WTC11 (cell line): ENCODE measurements around the gene NEB. TPM values are rescaled to one million over a fixed set of nuclear protein-coding genes. Genes with fewer than 3 reads are reported as not detected.

ENCODE experiments used
- ATAC-seq: fragments of 200-7000 bp; cut with Tn5 transposase; 2 replicates; pipeline ENCODE4 v1.10.0; 2021; ENCODE audit warnings: mild to moderate bottlenecking, moderate library complexity
- CTCF ChIA-PET: fragments of 300-600 bp; sonication (Branson Sonifier 250); formaldehyde crosslinking; loops from one replicate; lab custom pipeline; 2021; ENCODE audit warnings: antibody characterized with exemption; lab: Charles Lee
- POLR2A ChIA-PET: fragments of 350-600 bp; sonication (Branson Sonifier 250); formaldehyde crosslinking; loops from one replicate; lab custom pipeline; 2021; ENCODE audit warnings: antibody characterized with exemption; lab: Charles Lee
- DNase-seq: peaks from one replicate; pipeline ENCODE4 v3.0.0; 2021; ENCODE audit warnings: low spot score
- H3K27ac Mint-ChIP-seq: 2 replicates; pipeline ENCODE4 v1.8.0; 2021; ENCODE audit warnings: mixed read lengths
- H3K27me3 Mint-ChIP-seq: 2 replicates; pipeline ENCODE4 v1.8.0; 2021; ENCODE audit warnings: low read depth, mild to moderate bottlenecking, moderate library complexity, mixed read lengths
- H3K36me3 Mint-ChIP-seq: 2 replicates; pipeline ENCODE4 v1.8.0; 2021; ENCODE audit warnings: mixed read lengths
- H3K4me1 Mint-ChIP-seq: 2 replicates; pipeline ENCODE4 v1.8.0; 2022; ENCODE audit warnings: mixed read lengths
- H3K4me3 Mint-ChIP-seq: 2 replicates; pipeline ENCODE4 v1.8.0; 2021; ENCODE audit warnings: mild to moderate bottlenecking, moderate library complexity, mixed read lengths
- H3K9me3 Mint-ChIP-seq: 2 replicates; pipeline ENCODE4 v1.8.0; 2021; ENCODE audit warnings: mixed read lengths
- CBFB ChIP-seq: sonication (generic); formaldehyde crosslinking; IDR thresholded peaks from 2 replicates; pipeline ENCODE4 v1.8.1; 2022; ENCODE audit warnings: mild to moderate bottlenecking, low read depth, missing genetic modification reagents
- CREM ChIP-seq: sonication (generic); formaldehyde crosslinking; IDR thresholded peaks from 2 replicates; pipeline ENCODE4 v1.8.1; 2022; ENCODE audit warnings: mild to moderate bottlenecking, missing genetic modification reagents, moderate library complexity
- ETV6 ChIP-seq: sonication (generic); formaldehyde crosslinking; IDR thresholded peaks from 2 replicates; pipeline ENCODE4 v1.8.1; 2022; ENCODE audit warnings: mild to moderate bottlenecking, missing genetic modification reagents
- NFE2L1 ChIP-seq: sonication (generic); formaldehyde crosslinking; IDR thresholded peaks from 2 replicates; pipeline ENCODE4 v1.8.1; 2023; ENCODE audit warnings: missing genetic modification reagents
- RELA ChIP-seq: sonication (generic); formaldehyde crosslinking; IDR thresholded peaks from 2 replicates; pipeline ENCODE4 v1.8.1; 2022; ENCODE audit warnings: missing genetic modification reagents, mild to moderate bottlenecking, borderline replicate concordance
- RORB ChIP-seq: fragments of 250-450 bp; sonication (Bioruptor Pico); IDR thresholded peaks from 2 replicates; pipeline ENCODE4 v1.9.0; 2021; ENCODE audit warnings: mild to moderate bottlenecking
- SMAD4 ChIP-seq: sonication (generic); formaldehyde crosslinking; IDR thresholded peaks from 2 replicates; pipeline ENCODE4 v1.8.0; 2022; ENCODE audit warnings: mild to moderate bottlenecking, missing genetic modification reagents
- TCF7 ChIP-seq: sonication (generic); formaldehyde crosslinking; IDR thresholded peaks from 2 replicates; pipeline ENCODE4 v1.8.0; 2022; ENCODE audit warnings: mild to moderate bottlenecking, low read depth, missing genetic modification reagents, moderate library complexity
- ZBTB21 ChIP-seq: sonication (generic); formaldehyde crosslinking; IDR thresholded peaks from 2 replicates; pipeline ENCODE4 v1.8.1; 2023; ENCODE audit warnings: mild to moderate bottlenecking, missing genetic modification reagents, borderline replicate concordance
- ZNF396 ChIP-seq: fragments of 250-450 bp; sonication (Bioruptor Pico); IDR thresholded peaks from 2 replicates; pipeline ENCODE4 v1.8.0; 2021; ENCODE audit warnings: mild to moderate bottlenecking, moderate library complexity, borderline replicate concordance
- total RNA-seq: library from RNA; stranded (reverse); gene quantifications from 3 replicates; pipeline ENCODE4 v1.2.3, GENCODE V29; 2021
- TF ChIP-seq, protein P1 (sequence below): sonication (generic); formaldehyde crosslinking; IDR thresholded peaks from 2 replicates; pipeline ENCODE4 v1.8.0; 2022; ENCODE audit warnings: mild to moderate bottlenecking, missing genetic modification reagents
- TF ChIP-seq, protein P2 (sequence below): fragments of 250-450 bp; sonication (Bioruptor Pico); IDR thresholded peaks from 2 replicates; pipeline ENCODE4 v1.9.0; 2021; ENCODE audit warnings: moderate library complexity, mild to moderate bottlenecking, inconsistent platforms, borderline replicate concordance
- TF ChIP-seq, protein P3 (sequence below): sonication (generic); formaldehyde crosslinking; IDR thresholded peaks from 2 replicates; pipeline ENCODE4 v1.8.1; 2023; ENCODE audit warnings: mild to moderate bottlenecking, missing genetic modification reagents
- TF ChIP-seq, protein P4 (sequence below): sonication (generic); formaldehyde crosslinking; IDR thresholded peaks from 2 replicates; pipeline ENCODE4 v1.8.1; 2022; ENCODE audit warnings: mild to moderate bottlenecking, moderate library complexity, missing genetic modification reagents
- TF ChIP-seq, protein P5 (sequence below): sonication (generic); formaldehyde crosslinking; IDR thresholded peaks from 2 replicates; pipeline ENCODE4 v1.8.0; 2023; ENCODE audit warnings: mild to moderate bottlenecking, missing genetic modification reagents
- TF ChIP-seq, protein P6 (sequence below): fragments of 250-450 bp; sonication (Bioruptor Pico); IDR thresholded peaks from 2 replicates; pipeline ENCODE4 v1.9.0; 2021; ENCODE audit warnings: mild to moderate bottlenecking, borderline replicate concordance
- TF ChIP-seq, protein P7 (sequence below): fragments of 200-600 bp; IDR thresholded peaks from 2 replicates; pipeline ENCODE4 v1.8.0; 2022; ENCODE audit warnings: antibody characterized with exemption
- TF ChIP-seq, protein P8 (sequence below): sonication (generic); formaldehyde crosslinking; conservative IDR thresholded peaks from 2 replicates; pipeline ENCODE4 v1.8.1; 2022; ENCODE audit warnings: mild to moderate bottlenecking, missing genetic modification reagents
- TF ChIP-seq, protein P9 (sequence below): sonication (generic); formaldehyde crosslinking; IDR thresholded peaks from 2 replicates; pipeline ENCODE4 v1.8.0; 2022; ENCODE audit warnings: mild to moderate bottlenecking, missing genetic modification reagents

NEB gene
- total RNA-seq, 1 experiment from 2014 or later: 1.9 TPM

DNA sequence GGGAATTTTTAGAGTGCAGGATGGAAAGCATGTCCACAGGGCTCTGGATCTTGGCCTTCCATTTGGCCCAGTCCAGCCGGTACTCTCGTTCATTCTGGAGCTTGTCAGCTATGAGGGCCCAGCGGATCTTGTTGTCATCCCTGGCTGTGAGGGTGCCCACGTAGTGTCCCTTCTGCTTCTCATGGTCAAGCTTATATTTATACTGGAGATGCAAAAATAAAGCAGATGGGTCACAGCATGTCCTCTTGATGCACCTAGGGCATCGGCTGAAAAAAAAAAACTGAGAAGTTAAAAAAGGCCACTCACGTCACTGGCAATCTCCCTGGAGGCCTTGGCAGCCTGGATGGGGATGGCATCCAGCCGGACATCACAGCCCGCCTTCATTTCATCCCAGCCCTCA, 164.1 kb downstream of the NEB start:
- DNase-seq (no peak), ATAC-seq (no peak)
- ChIA-PET POLR2A (no interaction called here), CTCF (no interaction called here)
- Mint-ChIP-seq H3K4me3 (no peak overlapping the region), H3K4me1 (no peaks in the 10 kb centered on the region), H3K27me3 (no peaks in the 10 kb centered on the region), H3K27ac (no peak overlapping the region), H3K9me3 (no peaks in the 10 kb centered on the region), H3K36me3 (no peaks in the 10 kb centered on the region)
- no peak for TF ChIP-seq CBFB (CRISPR knock-in tag)

DNA sequence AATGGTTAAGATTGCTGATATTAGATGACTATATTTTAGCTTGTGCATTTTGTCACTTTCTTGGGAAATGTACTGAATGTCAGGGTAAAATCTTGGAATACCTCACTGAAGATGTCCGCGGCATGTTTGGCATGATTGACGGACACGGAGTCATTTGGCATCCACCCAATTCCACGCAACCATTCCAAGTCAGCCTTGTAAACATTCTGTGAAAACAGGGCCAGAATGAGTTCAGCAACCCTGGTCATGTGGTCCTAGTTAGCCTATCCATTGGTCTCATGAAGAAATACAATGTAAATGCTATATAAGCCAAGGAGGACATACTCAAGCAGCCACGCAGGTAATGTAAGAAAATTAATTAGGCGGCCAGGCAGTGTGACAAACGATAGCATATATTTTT, 165.1 kb downstream of the NEB start:
- Mint-ChIP-seq H3K27ac (no peak overlapping the region), H3K4me3 (no peak overlapping the region), H3K4me1 (no peaks in the 10 kb centered on the region), H3K36me3 (no peaks in the 10 kb centered on the region), H3K9me3 (no peaks in the 10 kb centered on the region), H3K27me3 (no peaks in the 10 kb centered on the region)
- ChIA-PET CTCF (no interaction called here), POLR2A (no interaction called here)
- DNase-seq (no peak), ATAC-seq (no peak)
- TF ChIP-seq TCF7 (CRISPR knock-in tag) (no peak), CREM (CRISPR knock-in tag) (no peak), ETV6 (CRISPR knock-in tag) (no peak), RELA (no peak), SMAD4 (CRISPR knock-in tag) (no peak), NFE2L1 (CRISPR knock-in tag) (no peak), ZBTB21 (CRISPR knock-in tag) (no peak), ZNF396 (CRISPR knock-in tag) (no peak), RORB (CRISPR knock-in tag) (no peak)
- TF ChIP-seq, protein P1, sequence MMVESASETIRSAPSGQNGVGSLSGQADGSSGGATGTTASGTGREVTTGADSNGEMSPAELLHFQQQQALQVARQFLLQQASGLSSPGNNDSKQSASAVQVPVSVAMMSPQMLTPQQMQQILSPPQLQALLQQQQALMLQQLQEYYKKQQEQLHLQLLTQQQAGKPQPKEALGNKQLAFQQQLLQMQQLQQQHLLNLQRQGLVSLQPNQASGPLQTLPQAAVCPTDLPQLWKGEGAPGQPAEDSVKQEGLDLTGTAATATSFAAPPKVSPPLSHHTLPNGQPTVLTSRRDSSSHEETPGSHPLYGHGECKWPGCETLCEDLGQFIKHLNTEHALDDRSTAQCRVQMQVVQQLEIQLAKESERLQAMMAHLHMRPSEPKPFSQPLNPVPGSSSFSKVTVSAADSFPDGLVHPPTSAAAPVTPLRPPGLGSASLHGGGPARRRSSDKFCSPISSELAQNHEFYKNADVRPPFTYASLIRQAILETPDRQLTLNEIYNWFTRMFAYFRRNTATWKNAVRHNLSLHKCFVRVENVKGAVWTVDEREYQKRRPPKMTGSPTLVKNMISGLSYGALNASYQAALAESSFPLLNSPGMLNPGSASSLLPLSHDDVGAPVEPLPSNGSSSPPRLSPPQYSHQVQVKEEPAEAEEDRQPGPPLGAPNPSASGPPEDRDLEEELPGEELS (CRISPR knock-in tag): no peak
- TF ChIP-seq, protein P2, sequence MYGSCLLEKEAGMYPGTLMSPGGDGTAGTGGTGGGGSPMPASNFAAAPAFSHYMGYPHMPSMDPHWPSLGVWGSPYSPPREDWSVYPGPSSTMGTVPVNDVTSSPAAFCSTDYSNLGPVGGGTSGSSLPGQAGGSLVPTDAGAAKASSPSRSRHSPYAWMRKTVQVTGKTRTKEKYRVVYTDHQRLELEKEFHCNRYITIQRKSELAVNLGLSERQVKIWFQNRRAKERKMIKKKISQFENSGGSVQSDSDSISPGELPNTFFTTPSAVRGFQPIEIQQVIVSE (CRISPR knock-in tag): no peak
- TF ChIP-seq, protein P3, sequence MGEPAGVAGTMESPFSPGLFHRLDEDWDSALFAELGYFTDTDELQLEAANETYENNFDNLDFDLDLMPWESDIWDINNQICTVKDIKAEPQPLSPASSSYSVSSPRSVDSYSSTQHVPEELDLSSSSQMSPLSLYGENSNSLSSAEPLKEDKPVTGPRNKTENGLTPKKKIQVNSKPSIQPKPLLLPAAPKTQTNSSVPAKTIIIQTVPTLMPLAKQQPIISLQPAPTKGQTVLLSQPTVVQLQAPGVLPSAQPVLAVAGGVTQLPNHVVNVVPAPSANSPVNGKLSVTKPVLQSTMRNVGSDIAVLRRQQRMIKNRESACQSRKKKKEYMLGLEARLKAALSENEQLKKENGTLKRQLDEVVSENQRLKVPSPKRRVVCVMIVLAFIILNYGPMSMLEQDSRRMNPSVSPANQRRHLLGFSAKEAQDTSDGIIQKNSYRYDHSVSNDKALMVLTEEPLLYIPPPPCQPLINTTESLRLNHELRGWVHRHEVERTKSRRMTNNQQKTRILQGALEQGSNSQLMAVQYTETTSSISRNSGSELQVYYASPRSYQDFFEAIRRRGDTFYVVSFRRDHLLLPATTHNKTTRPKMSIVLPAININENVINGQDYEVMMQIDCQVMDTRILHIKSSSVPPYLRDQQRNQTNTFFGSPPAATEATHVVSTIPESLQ (CRISPR knock-in tag): no peak
- TF ChIP-seq, protein P4, sequence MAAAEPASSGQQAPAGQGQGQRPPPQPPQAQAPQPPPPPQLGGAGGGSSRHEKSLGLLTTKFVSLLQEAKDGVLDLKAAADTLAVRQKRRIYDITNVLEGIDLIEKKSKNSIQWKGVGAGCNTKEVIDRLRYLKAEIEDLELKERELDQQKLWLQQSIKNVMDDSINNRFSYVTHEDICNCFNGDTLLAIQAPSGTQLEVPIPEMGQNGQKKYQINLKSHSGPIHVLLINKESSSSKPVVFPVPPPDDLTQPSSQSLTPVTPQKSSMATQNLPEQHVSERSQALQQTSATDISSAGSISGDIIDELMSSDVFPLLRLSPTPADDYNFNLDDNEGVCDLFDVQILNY: no peak
- TF ChIP-seq, protein P5, sequence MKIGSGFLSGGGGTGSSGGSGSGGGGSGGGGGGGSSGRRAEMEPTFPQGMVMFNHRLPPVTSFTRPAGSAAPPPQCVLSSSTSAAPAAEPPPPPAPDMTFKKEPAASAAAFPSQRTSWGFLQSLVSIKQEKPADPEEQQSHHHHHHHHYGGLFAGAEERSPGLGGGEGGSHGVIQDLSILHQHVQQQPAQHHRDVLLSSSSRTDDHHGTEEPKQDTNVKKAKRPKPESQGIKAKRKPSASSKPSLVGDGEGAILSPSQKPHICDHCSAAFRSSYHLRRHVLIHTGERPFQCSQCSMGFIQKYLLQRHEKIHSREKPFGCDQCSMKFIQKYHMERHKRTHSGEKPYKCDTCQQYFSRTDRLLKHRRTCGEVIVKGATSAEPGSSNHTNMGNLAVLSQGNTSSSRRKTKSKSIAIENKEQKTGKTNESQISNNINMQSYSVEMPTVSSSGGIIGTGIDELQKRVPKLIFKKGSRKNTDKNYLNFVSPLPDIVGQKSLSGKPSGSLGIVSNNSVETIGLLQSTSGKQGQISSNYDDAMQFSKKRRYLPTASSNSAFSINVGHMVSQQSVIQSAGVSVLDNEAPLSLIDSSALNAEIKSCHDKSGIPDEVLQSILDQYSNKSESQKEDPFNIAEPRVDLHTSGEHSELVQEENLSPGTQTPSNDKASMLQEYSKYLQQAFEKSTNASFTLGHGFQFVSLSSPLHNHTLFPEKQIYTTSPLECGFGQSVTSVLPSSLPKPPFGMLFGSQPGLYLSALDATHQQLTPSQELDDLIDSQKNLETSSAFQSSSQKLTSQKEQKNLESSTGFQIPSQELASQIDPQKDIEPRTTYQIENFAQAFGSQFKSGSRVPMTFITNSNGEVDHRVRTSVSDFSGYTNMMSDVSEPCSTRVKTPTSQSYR (CRISPR knock-in tag): no peak
- TF ChIP-seq, protein P6, sequence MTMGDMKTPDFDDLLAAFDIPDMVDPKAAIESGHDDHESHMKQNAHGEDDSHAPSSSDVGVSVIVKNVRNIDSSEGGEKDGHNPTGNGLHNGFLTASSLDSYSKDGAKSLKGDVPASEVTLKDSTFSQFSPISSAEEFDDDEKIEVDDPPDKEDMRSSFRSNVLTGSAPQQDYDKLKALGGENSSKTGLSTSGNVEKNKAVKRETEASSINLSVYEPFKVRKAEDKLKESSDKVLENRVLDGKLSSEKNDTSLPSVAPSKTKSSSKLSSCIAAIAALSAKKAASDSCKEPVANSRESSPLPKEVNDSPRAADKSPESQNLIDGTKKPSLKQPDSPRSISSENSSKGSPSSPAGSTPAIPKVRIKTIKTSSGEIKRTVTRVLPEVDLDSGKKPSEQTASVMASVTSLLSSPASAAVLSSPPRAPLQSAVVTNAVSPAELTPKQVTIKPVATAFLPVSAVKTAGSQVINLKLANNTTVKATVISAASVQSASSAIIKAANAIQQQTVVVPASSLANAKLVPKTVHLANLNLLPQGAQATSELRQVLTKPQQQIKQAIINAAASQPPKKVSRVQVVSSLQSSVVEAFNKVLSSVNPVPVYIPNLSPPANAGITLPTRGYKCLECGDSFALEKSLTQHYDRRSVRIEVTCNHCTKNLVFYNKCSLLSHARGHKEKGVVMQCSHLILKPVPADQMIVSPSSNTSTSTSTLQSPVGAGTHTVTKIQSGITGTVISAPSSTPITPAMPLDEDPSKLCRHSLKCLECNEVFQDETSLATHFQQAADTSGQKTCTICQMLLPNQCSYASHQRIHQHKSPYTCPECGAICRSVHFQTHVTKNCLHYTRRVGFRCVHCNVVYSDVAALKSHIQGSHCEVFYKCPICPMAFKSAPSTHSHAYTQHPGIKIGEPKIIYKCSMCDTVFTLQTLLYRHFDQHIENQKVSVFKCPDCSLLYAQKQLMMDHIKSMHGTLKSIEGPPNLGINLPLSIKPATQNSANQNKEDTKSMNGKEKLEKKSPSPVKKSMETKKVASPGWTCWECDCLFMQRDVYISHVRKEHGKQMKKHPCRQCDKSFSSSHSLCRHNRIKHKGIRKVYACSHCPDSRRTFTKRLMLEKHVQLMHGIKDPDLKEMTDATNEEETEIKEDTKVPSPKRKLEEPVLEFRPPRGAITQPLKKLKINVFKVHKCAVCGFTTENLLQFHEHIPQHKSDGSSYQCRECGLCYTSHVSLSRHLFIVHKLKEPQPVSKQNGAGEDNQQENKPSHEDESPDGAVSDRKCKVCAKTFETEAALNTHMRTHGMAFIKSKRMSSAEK (CRISPR knock-in tag): no peak
- TF ChIP-seq, protein P7, sequence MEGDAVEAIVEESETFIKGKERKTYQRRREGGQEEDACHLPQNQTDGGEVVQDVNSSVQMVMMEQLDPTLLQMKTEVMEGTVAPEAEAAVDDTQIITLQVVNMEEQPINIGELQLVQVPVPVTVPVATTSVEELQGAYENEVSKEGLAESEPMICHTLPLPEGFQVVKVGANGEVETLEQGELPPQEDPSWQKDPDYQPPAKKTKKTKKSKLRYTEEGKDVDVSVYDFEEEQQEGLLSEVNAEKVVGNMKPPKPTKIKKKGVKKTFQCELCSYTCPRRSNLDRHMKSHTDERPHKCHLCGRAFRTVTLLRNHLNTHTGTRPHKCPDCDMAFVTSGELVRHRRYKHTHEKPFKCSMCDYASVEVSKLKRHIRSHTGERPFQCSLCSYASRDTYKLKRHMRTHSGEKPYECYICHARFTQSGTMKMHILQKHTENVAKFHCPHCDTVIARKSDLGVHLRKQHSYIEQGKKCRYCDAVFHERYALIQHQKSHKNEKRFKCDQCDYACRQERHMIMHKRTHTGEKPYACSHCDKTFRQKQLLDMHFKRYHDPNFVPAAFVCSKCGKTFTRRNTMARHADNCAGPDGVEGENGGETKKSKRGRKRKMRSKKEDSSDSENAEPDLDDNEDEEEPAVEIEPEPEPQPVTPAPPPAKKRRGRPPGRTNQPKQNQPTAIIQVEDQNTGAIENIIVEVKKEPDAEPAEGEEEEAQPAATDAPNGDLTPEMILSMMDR: no peak
- TF ChIP-seq, protein P8, sequence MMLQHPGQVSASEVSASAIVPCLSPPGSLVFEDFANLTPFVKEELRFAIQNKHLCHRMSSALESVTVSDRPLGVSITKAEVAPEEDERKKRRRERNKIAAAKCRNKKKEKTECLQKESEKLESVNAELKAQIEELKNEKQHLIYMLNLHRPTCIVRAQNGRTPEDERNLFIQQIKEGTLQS: no peak
- TF ChIP-seq, protein P9, sequence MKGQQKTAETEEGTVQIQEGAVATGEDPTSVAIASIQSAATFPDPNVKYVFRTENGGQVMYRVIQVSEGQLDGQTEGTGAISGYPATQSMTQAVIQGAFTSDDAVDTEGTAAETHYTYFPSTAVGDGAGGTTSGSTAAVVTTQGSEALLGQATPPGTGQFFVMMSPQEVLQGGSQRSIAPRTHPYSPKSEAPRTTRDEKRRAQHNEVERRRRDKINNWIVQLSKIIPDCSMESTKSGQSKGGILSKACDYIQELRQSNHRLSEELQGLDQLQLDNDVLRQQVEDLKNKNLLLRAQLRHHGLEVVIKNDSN (CRISPR knock-in tag): no peak
